Ovary (tissue), 3 donors: Measurements from ENCODE around the gene MGAT5B.

Experiments
- POLR2A ChIP-seq: fragments of 450-650 bp; IDR thresholded peaks from one replicate; pipeline ENCODE4 v1.6.1; 2017; ENCODE audit warnings: antibody characterized with exemption, mild to moderate bottlenecking, moderate library complexity
- TF ChIP-seq, protein P1 (sequence below), 3 donors: fragments of 450-650 bp in 2 of 3; fragments of 200-600 bp in 1 of 3; IDR thresholded peaks; one replicate each; pipeline versions ENCODE4 v1.5.1 to v1.8.0; 2016 to 2022; ENCODE audit warnings: antibody characterized with exemption in 3 of 3, mild to moderate bottlenecking in 1 of 3
- donor health status: DM: no; HTN: no; CAD: no.

DNA sequence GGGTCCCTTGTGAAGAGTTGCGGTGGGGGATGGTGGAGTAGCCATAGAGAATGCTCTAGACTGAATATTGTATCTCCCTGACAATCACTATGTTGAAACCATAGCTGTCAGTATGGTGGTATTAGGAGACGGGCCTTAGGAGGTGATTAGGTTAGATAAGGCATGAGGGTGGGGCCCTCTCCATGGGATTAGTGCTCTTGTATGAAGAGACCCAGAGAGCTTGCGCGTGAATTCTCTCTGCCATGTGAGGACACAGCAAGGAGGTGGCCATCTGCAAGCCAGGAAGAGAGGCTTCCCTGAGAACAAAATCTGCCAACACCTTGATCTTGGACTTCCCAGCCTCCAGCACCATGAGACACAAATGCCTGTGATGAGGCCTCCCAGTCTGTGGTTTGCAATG is 34.5 kb upstream of the MGAT5B start:
- TF ChIP-seq POLR2A, result no peak
- TF ChIP-seq, protein P1, sequence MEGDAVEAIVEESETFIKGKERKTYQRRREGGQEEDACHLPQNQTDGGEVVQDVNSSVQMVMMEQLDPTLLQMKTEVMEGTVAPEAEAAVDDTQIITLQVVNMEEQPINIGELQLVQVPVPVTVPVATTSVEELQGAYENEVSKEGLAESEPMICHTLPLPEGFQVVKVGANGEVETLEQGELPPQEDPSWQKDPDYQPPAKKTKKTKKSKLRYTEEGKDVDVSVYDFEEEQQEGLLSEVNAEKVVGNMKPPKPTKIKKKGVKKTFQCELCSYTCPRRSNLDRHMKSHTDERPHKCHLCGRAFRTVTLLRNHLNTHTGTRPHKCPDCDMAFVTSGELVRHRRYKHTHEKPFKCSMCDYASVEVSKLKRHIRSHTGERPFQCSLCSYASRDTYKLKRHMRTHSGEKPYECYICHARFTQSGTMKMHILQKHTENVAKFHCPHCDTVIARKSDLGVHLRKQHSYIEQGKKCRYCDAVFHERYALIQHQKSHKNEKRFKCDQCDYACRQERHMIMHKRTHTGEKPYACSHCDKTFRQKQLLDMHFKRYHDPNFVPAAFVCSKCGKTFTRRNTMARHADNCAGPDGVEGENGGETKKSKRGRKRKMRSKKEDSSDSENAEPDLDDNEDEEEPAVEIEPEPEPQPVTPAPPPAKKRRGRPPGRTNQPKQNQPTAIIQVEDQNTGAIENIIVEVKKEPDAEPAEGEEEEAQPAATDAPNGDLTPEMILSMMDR (IDR thresholded peaks at IDR 0.05), result no peak
